Measurements from ENCODE around the gene RAP1GAP2. TPM values are rescaled to one million over a fixed set of nuclear protein-coding genes. Genes with fewer than 3 reads are reported as not detected.

RAP1GAP2 gene
- total and polyA plus RNA-seq, 11 donors, result 13.5 to 44.1 (median 34.3) TPM

DNA sequence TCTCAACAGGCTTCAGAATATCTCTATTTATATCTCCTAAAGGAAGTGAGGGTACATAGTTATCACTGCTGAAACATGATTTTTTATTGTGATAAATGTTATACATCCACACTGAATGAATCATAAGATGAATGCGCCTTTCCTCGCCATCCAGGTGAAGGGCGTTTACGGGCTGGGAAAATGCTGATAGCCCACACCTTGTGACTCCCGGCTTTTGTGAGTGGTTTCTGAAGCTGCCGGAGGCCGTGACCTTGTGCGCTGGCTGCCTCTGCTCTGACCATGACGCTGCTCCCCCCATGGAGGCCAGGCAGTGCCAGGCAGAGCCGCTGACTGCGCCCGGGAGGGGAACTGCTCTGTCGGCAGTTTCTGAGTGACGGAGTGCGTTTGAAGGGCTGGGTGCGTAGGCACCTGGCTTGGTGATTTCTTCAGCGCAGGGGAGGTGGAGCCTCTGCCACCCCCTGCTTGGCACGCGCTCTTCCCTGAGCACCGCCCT lies 97.2 kb downstream of the RAP1GAP2 start:
- no peak for DNase-seq
- Histone ChIP-seq H3K27me3 (no peaks in the 10 kb centered on the region), H3K4me1 (peaks cover 0 to 9% (median 0%) of the 10 kb centered on the region in 12 donors), H3K36me3 (no peaks in the 10 kb centered on the region), H3K27ac (no peak overlapping the region), H3K4me3 (no peak overlapping the region), H3K9me3 (no peaks in the 10 kb centered on the region)
- 81 to 95% (median 92%) methylated on average over 20 of the region's 20 CpGs for WGBS, 4 donors
- ATAC-seq, result peak in 1 of 4 donors; percentile 5
- TF ChIP-seq, protein P1, sequence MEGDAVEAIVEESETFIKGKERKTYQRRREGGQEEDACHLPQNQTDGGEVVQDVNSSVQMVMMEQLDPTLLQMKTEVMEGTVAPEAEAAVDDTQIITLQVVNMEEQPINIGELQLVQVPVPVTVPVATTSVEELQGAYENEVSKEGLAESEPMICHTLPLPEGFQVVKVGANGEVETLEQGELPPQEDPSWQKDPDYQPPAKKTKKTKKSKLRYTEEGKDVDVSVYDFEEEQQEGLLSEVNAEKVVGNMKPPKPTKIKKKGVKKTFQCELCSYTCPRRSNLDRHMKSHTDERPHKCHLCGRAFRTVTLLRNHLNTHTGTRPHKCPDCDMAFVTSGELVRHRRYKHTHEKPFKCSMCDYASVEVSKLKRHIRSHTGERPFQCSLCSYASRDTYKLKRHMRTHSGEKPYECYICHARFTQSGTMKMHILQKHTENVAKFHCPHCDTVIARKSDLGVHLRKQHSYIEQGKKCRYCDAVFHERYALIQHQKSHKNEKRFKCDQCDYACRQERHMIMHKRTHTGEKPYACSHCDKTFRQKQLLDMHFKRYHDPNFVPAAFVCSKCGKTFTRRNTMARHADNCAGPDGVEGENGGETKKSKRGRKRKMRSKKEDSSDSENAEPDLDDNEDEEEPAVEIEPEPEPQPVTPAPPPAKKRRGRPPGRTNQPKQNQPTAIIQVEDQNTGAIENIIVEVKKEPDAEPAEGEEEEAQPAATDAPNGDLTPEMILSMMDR (IDR thresholded peaks at IDR 0.05), result no peak
- TF ChIP-seq POLR2A (IDR thresholded peaks at IDR 0.05), result no peak
- intact Hi-C loops (cut with DNase I), result no loop called here

DNA sequence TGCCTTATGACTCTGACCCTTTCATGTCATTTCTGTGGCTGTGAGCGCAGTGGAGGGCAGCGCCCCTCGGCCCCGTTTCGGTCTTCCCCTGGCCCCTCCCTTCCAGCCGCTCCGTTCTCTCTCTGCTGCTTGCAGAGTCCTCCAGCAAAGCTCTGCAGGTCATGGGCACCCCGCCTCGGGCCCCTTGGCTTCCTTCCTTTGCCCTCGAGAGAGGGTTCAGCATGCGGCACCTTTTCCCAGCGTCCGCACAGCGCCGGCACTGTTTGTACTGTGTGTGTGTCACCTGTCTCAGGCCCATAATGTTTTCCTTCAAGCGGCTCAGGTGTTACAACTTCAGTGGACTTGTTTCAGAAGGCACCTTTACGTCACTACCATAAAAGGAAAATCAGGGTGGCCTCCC lies 98.5 kb downstream of the RAP1GAP2 start:
- no peaks in the 10 kb centered on the region for H3K36me3 ChIP-seq
- intact Hi-C loops (cut with DNase I), result no loop called here
- TF ChIP-seq POLR2A (IDR thresholded peaks at IDR 0.05), result no peak
- TF ChIP-seq, protein P1 (IDR thresholded peaks at IDR 0.05), result no peak
- H3K27me3 ChIP-seq, result no peaks in the 10 kb centered on the region
- no peak for DNase-seq
- peaks cover 0 to 9% (median 0%) of the 10 kb centered on the region in 12 donors for H3K4me1 ChIP-seq
- no peak overlapping the region for H3K27ac ChIP-seq
- 75 to 85% (median 84%) methylated on average over 17 of the region's 17 CpGs for WGBS, 4 donors
- no peaks in the 10 kb centered on the region for H3K9me3 ChIP-seq
- H3K4me3 ChIP-seq, result no peak overlapping the region
- ATAC-seq, result no peak

DNA sequence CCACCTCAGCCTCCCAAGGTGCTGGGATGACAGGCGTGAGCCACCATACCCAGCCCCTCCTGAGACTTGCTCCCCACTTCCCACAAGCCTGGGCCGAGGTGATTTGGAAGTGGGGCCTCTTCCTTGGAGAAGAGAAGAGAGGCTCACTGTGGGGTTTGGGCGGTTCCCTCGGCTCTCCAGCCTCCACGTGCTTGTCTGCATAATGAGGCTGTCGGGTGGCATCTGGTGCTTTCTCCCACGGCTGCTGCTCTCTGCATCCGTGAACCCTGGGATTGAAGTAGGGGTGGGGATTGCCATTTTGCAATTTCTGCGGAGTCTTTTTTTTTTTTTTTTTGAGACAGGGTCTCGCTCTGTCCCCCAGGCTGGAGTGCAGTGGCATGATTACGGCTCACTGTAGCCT lies 101.4 kb downstream of the RAP1GAP2 start:
- peaks cover 0 to 21% (median 0%) of the 10 kb centered on the region in 12 donors for H3K4me1 ChIP-seq
- no peak overlapping the region for H3K27ac ChIP-seq
- 89 to 95% (median 90%) methylated on average over 11 of the region's 11 CpGs for WGBS, 4 donors
- no peak for ATAC-seq
- no peak overlapping the region for H3K4me3 ChIP-seq
- H3K36me3 ChIP-seq, result no peaks in the 10 kb centered on the region
- H3K27me3 ChIP-seq, result no peaks in the 10 kb centered on the region
- TF ChIP-seq, protein P1 (IDR thresholded peaks at IDR 0.05), result no peak
- intact Hi-C loops (cut with DNase I), result no loop called here
- DNase-seq, result no peak
- H3K9me3 ChIP-seq, result no peaks in the 10 kb centered on the region

DNA sequence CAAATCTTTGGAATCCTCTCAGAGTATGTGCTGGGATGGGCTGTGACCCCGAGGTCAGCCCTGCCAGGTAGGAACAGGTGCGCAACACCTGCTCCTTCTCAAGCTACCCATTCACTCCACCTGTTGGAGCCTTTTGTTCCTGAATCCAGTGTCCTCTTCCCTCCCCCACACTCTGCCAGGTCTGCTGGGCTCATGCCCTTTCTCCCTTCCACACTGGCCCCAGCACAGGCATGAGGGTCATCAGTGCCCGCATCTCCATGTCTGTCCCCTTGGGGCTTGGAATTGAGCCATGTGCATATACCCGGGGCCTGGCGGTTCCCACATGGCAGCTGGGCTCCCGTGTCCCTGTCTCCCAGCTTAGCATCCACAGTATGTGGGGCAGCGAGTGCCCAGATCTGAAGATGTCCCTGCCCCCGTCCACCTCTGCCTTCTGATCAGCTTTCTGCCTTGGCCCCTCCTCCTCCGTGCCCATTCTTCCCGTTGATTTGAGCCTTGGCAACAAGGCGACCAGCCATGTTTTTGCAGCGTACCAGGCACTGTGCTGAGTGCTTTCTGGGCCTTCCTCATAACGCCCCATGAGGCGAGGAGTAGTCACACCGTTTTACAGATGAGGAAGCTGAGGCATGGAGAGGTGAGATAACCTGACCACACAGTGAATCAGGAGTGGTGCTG lies 102.2 kb downstream of the RAP1GAP2 start:
- Histone ChIP-seq H3K36me3 (no peaks in the 10 kb centered on the region), H3K4me1 (peaks cover 0 to 28% (median 3%) of the 10 kb centered on the region in 12 donors), H3K27ac (no peak overlapping the region), H3K4me3 (no peak overlapping the region), H3K9me3 (no peaks in the 10 kb centered on the region), H3K27me3 (no peaks in the 10 kb centered on the region)
- 73 to 76% (median 74%) methylated on average over 14 to 15 of the region's 15 CpGs for WGBS, 4 donors
- intact Hi-C loops (cut with DNase I), result no loop called here
- no peak for TF ChIP-seq POLR2A (IDR thresholded peaks at IDR 0.05)
- TF ChIP-seq, protein P1 (IDR thresholded peaks at IDR 0.05), result no peak
- no peak for DNase-seq
- ATAC-seq, result no peak

All from heart left ventricle (tissue), 16 donors.